Lung microvascular endothelial cell (primary cell): ENCODE data around the gene COA5. TPM values are rescaled to one million over a fixed set of nuclear protein-coding genes. Genes with fewer than 3 reads are reported as not detected.

Source experiments
- DNase-seq, 2 donors: peaks; one replicate each; pipeline versions ENCODE4 v3.0.0 to v3.0.0-alpha.2; 2010; ENCODE audit warnings: low read depth in 2 of 2
- total RNA-seq: library from RNA; depleted of rRNA; stranded (reverse); fragments of >200 nt; gene quantifications from 2 replicates; pipeline ENCODE4 v1.2.1, GENCODE V29; 2014

Gene COA5
- total RNA-seq, 1 donor from 2014 or later, result 24.8 TPM

DNA sequence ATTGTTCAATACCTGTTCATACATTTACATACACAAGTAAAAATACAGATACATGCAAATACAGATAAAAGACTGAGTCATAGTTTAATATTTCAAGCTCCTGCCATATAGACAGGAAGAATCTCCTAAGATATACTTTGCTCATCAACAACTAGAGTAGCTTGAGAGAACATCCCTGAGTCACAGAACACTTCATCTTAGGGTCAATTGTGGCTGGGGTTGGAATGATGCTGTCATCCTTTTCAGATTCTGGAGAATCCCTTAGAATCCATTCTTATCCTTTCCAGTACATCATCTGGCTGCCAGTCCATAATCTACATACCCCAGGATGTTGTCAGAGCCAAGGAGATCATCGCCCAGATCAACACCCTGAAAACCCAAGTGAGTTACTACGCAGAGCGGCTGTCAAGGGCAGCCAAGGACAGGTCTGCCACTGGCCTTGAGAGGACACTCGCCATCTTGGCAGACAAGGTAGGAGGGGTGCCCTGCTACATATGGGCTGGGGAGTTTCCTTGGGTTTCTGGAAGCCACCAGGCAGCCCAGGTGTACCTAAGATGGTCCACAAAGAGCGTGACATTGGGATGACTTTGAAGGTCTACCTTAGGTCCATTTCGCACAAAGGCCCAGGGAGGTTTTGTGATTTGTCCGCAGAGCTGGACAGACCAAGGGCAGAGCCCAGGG is 55.7 kb downstream of the COA5 start:
- no peak for DNase-seq

GRCh38 chr2:98551316-98551715 is 57.0 kb downstream of the COA5 start:
- no peak for DNase-seq

DNA sequence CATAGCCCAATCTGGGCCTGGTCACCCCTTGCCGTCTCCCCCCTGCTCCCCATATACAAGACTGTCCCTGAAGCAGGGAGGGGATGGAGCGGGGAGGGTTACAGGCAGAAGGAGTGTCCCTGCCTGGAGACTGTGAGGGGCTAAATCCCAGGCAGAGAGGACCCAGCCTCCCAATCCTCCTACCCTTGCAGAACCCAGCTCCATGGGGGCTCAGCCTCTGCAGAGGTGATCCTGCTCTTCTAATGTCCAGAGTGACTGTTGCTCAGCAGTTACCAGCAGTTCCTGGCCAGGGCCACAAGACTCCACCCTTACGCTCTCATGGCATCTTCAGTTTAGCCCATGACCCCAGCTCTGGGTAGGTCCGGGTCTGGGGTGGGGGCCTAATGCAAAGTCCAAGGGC is 58.1 kb downstream of the COA5 start:
- no peak for DNase-seq

Other genes starting within 250 kb of the COA5 start
- gene INPP4A, start 163.7 kb downstream of the COA5 start, total RNA-seq, result 14.2 and 18.5 TPM in 2 replicates
- 30.7 and 44.8 TPM in 2 replicates for gene UNC50, start 77 bp upstream of the COA5 start, total RNA-seq
- gene MGAT4A, start 122.6 kb upstream of the COA5 start, total RNA-seq, result 3.8 and 10.9 TPM in 2 replicates